HG02852 (cell line): ENCODE measurements around the gene FXYD5.

Experiments
- ATAC-seq: cut with Tn5 transposase; IDR thresholded peaks from one replicate; pipeline ENCODE4 v1.9.1; 2021; ENCODE audit warnings: mild to moderate bottlenecking, moderate library complexity; ENCODE audit not compliant: unreplicated experiment

FXYD5 gene

GRCh38 chr19:35211545-35212230, 57.2 kb downstream of the FXYD5 start:
- ATAC-seq = no peak

- ATAC-seq = no peak
These were observed 57.7 kb downstream of the FXYD5 start for GRCh38 chr19:35212241-35212640.

GRCh38 chr19:35213663-35214632, 59.4 kb downstream of the FXYD5 start:
- no peak for ATAC-seq

- ATAC-seq = no peak
These were observed 60.4 kb downstream of the FXYD5 start for GRCh38 chr19:35214766-35215422.

GRCh38 chr19:35216016-35216832, 61.7 kb downstream of the FXYD5 start:
- ATAC-seq = no peak

GRCh38 chr19:35216833-35217648, 62.5 kb downstream of the FXYD5 start:
- ATAC-seq = no peak

- ATAC-seq = no peak
These were observed 63.1 kb downstream of the FXYD5 start for GRCh38 chr19:35217649-35217990.

- ATAC-seq = no peak
These were observed 64.5 kb downstream of the FXYD5 start for GRCh38 chr19:35219008-35219407.
